ENCODE measurements around the gene CHIA.

The CHIA gene

DNA sequence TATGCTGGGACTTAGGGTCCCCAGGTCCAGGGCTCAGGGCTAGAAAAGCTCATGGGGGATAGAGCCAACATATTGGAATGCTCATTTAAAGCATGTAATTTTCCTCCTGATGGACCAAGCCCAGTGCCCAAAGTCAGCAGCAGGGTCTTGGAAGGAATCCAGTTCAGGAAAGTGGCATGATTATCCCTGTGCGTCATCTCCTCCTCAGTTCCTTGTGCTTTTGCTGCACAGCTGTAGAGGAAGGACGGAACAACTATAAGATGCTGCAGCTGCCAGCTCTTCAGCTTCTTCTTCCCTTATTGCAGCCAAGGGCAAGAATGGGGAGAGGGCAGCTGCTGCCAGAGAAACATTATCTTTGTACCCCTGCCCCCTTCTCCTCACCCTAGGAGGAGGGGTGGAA is 78.5 kb downstream of the CHIA start:
- peaks cover 4% of the 10 kb centered on the region for H3K27me3 ChIP-seq (ENCODE audit: insufficient read depth, poor library complexity, severe bottlenecking)
- no peak for DNase-seq (ENCODE audit: low read depth in 1 of 2, low spot score in 1 of 2)

DNA sequence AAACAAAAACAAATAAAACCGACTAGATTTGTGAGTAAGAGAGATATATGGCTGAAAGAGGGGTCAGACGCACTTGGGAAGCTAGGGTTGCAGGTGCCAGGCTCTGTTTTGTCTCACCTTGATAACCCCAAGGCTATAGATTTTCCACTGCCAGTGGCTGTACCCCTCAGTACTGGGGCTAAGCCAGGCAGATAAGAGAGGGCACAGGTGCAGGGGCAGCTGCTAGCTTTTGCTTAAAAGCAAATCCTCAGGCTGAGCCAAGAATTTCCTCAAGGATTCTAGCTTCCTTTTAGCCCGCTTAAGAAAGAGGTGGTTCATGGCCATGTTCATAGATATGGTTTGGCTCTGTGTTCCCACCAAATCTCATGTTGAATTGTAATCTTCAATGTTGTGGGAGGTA is 79.0 kb downstream of the CHIA start:
- TF ChIP-seq GABPA (IDR thresholded peaks at IDR 0.05; ENCODE audit: low read depth) = no peak
- TF ChIP-seq POLR2AphosphoS5 (IDR thresholded peaks at IDR 0.05; ENCODE audit: low read depth) = no peak
- TF ChIP-seq, protein P1, sequence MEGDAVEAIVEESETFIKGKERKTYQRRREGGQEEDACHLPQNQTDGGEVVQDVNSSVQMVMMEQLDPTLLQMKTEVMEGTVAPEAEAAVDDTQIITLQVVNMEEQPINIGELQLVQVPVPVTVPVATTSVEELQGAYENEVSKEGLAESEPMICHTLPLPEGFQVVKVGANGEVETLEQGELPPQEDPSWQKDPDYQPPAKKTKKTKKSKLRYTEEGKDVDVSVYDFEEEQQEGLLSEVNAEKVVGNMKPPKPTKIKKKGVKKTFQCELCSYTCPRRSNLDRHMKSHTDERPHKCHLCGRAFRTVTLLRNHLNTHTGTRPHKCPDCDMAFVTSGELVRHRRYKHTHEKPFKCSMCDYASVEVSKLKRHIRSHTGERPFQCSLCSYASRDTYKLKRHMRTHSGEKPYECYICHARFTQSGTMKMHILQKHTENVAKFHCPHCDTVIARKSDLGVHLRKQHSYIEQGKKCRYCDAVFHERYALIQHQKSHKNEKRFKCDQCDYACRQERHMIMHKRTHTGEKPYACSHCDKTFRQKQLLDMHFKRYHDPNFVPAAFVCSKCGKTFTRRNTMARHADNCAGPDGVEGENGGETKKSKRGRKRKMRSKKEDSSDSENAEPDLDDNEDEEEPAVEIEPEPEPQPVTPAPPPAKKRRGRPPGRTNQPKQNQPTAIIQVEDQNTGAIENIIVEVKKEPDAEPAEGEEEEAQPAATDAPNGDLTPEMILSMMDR (IDR thresholded peaks at IDR 0.05; ENCODE audit: insufficient read depth, low read length) = no peak
- TF ChIP-seq, protein P2, sequence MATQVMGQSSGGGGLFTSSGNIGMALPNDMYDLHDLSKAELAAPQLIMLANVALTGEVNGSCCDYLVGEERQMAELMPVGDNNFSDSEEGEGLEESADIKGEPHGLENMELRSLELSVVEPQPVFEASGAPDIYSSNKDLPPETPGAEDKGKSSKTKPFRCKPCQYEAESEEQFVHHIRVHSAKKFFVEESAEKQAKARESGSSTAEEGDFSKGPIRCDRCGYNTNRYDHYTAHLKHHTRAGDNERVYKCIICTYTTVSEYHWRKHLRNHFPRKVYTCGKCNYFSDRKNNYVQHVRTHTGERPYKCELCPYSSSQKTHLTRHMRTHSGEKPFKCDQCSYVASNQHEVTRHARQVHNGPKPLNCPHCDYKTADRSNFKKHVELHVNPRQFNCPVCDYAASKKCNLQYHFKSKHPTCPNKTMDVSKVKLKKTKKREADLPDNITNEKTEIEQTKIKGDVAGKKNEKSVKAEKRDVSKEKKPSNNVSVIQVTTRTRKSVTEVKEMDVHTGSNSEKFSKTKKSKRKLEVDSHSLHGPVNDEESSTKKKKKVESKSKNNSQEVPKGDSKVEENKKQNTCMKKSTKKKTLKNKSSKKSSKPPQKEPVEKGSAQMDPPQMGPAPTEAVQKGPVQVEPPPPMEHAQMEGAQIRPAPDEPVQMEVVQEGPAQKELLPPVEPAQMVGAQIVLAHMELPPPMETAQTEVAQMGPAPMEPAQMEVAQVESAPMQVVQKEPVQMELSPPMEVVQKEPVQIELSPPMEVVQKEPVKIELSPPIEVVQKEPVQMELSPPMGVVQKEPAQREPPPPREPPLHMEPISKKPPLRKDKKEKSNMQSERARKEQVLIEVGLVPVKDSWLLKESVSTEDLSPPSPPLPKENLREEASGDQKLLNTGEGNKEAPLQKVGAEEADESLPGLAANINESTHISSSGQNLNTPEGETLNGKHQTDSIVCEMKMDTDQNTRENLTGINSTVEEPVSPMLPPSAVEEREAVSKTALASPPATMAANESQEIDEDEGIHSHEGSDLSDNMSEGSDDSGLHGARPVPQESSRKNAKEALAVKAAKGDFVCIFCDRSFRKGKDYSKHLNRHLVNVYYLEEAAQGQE (IDR thresholded peaks at IDR 0.05; ENCODE audit: insufficient replicate concordance, low read depth) = no peak
- Histone ChIP-seq H3K27ac (replicated peaks) (no peak overlapping the region), H3K27me3 (ENCODE audit: insufficient read depth, poor library complexity, severe bottlenecking) (peaks cover 2% of the 10 kb centered on the region), H3K4me3 (replicated peaks; ENCODE audit: insufficient read depth, low read length) (no peak overlapping the region)
- no peak for DNase-seq (ENCODE audit: low read depth in 1 of 2, low spot score in 1 of 2)

More for the DNA sequence above, 78.5 kb downstream of the CHIA start:
- Histone ChIP-seq H3K27ac (replicated peaks) (no peak overlapping the region), H3K4me3 (replicated peaks; ENCODE audit: insufficient read depth, low read length) (no peak overlapping the region)
- TF ChIP-seq, protein P1 (IDR thresholded peaks at IDR 0.05; ENCODE audit: insufficient read depth, low read length) = no peak
- TF ChIP-seq SPI1 (IDR thresholded peaks at IDR 0.05; ENCODE audit: borderline replicate concordance, low read depth) = no peak
- TF ChIP-seq POLR2AphosphoS5 (IDR thresholded peaks at IDR 0.05; ENCODE audit: low read depth) = no peak
- TF ChIP-seq, protein P2 (IDR thresholded peaks at IDR 0.05; ENCODE audit: insufficient replicate concordance, low read depth) = no peak
- no peak for TF ChIP-seq GABPA (IDR thresholded peaks at IDR 0.05; ENCODE audit: low read depth)

Data from HL-60 (cell line).